ENCODE results near the gene WNT3. TPM values are rescaled to one million over a fixed set of nuclear protein-coding genes. Genes with fewer than 3 reads are reported as not detected.

Gene WNT3
- total and polyA plus RNA-seq, 2 donors (not counting 3 experiments of a cell fraction or from before 2014, with no cell fraction given): 1.4 to 2.1 TPM

DNA sequence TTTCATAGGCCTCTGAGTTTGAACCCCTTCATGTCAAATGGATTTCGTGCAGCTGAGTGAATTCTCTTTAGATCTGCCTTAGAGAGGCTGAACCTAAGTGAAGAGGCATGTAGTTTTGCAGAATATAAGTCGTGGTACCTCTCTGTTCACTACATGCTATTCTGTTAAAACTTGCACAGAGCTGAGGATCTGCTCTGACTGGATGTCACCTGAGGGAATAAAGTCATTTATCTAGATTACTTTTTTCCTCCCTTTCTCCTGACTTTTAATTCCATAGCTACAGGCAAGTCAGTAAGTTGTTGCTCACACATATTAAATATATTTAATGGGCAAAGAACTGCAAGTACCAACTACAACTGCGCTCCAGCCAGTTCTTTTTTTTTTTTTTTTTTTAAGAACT is 64.7 kb downstream of the WNT3 start:
- CTCF ChIA-PET: interaction anchor here (0.8 to 1.5 kb wide), 3 partner anchors 9 to 17 kb away, joined by 4 read pairs; no protein-coding TSS in a partner anchor

More for the DNA sequence above, 64.7 kb downstream of the WNT3 start:
- H2AFZ ChIP-seq (ENCODE audit: low read depth, low read length): no peak overlapping the region
- H3K4me1 ChIP-seq (ENCODE audit: control insufficient read depth, extremely low read depth, insufficient read depth, low read length): peaks cover 2% of the 10 kb centered on the region
- no peaks in the 10 kb centered on the region for H4K20me1 ChIP-seq (replicated peaks; ENCODE audit: control insufficient read depth, extremely low read depth, insufficient read depth, low read length)
- POLR2A ChIA-PET: no interaction called here
- intact Hi-C loops (cut with micrococcal nuclease) (no loop called here), dilution Hi-C loops (cut with MboI; ENCODE audit: extremely low pct_ligation_motif_present, low sequenced_read_pairs) (no loop called here)
- no peak overlapping the region for H3K9ac ChIP-seq (replicated peaks; ENCODE audit: extremely low read depth, insufficient read depth, low read length)
- no peak overlapping the region for H3K27ac ChIP-seq (ENCODE audit: insufficient read depth, low read depth, low read length)
- no peak for DNase-seq (ENCODE audit: low read depth, low spot score)
- TF ChIP-seq POLR2A (IDR thresholded peaks at IDR 0.05; ENCODE audit: low read depth, low read length) (no peak), EZH2 (IDR thresholded peaks at IDR 0.05; ENCODE audit: borderline replicate concordance, low read depth, low read length, severe bottlenecking) (no peak), POLR2AphosphoS5 (IDR thresholded peaks at IDR 0.05; ENCODE audit: insufficient read depth, low read depth, low read length) (no peak), JUN (IDR thresholded peaks at IDR 0.05; ENCODE audit: borderline replicate concordance, insufficient read depth, insufficient read length, low read depth) (no peak), MYC (IDR thresholded peaks at IDR 0.05; ENCODE audit: low read depth, low read length) (no peak), FOS (IDR thresholded peaks at IDR 0.05; ENCODE audit: borderline replicate concordance, insufficient read depth, low read length) (no peak), GATA2 (IDR thresholded peaks at IDR 0.05; ENCODE audit: insufficient read depth, insufficient read length, low read depth, low read length) (no peak)
- TF ChIP-seq, protein P1, sequence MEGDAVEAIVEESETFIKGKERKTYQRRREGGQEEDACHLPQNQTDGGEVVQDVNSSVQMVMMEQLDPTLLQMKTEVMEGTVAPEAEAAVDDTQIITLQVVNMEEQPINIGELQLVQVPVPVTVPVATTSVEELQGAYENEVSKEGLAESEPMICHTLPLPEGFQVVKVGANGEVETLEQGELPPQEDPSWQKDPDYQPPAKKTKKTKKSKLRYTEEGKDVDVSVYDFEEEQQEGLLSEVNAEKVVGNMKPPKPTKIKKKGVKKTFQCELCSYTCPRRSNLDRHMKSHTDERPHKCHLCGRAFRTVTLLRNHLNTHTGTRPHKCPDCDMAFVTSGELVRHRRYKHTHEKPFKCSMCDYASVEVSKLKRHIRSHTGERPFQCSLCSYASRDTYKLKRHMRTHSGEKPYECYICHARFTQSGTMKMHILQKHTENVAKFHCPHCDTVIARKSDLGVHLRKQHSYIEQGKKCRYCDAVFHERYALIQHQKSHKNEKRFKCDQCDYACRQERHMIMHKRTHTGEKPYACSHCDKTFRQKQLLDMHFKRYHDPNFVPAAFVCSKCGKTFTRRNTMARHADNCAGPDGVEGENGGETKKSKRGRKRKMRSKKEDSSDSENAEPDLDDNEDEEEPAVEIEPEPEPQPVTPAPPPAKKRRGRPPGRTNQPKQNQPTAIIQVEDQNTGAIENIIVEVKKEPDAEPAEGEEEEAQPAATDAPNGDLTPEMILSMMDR (IDR thresholded peaks at IDR 0.05; ENCODE audit: extremely low read depth in 1 of 2, insufficient read depth in 1 of 2, low read depth in 1 of 2, low read length in 2 of 2): no peak
- TF ChIP-seq, protein P2, sequence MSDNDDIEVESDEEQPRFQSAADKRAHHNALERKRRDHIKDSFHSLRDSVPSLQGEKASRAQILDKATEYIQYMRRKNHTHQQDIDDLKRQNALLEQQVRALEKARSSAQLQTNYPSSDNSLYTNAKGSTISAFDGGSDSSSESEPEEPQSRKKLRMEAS (IDR thresholded peaks at IDR 0.05; ENCODE audit: insufficient read depth, insufficient read length): no peak
- peaks cover 0 to 2% of the 10 kb centered on the region in 2 experiments for H3K36me3 ChIP-seq (ENCODE audit: control insufficient read depth in 2 of 2, extremely low read depth in 1 of 2, insufficient read depth in 2 of 2, low read length in 2 of 2)
- H3K79me2 ChIP-seq (ENCODE audit: control insufficient read depth, insufficient read depth, low read length): no peaks in the 10 kb centered on the region
- no peaks in the 10 kb centered on the region for H3K9me3 ChIP-seq (replicated peaks; ENCODE audit: control insufficient read depth, insufficient read depth, low read length)
- no peak for FAIRE-seq
- BruUV-seq (replicated peaks): no TSS peak
- no peaks in the 10 kb centered on the region for H3K27me3 ChIP-seq (ENCODE audit: control insufficient read depth in 2 of 2, insufficient read depth in 2 of 2, low read length in 2 of 2)
- H3K4me3 ChIP-seq (replicated peaks in 1 of 3; ENCODE audit: insufficient read depth in 1 of 3, low read depth in 1 of 3, low read length in 3 of 3): no peak overlapping the region
- H3K4me2 ChIP-seq (ENCODE audit: insufficient read depth, low read length): no peak overlapping the region
- no peaks in the 10 kb centered on the region for H3K9me1 ChIP-seq (replicated peaks; ENCODE audit: control insufficient read depth, extremely low read depth, insufficient read depth, low read length)

Data from endothelial cell of umbilical vein (primary cell).